HTR-8/SVneo (cell line): ENCODE results near the gene MRPL55.

Experiments
- DNase-seq: peaks from one replicate; pipeline ENCODE4 v3.0.0; 2011; ENCODE audit warnings: low spot score, mixed read lengths; ENCODE audit not compliant: insufficient read length
- FAIRE-seq: peaks from 2 replicates; lab custom pipeline; 2011; peaks lifted over from hg19 to GRCh38; lab: Jason Lieb, UNC

The MRPL55 gene

GRCh38 chr1:228089519-228090380, 19.3 kb downstream of the MRPL55 start:
- FAIRE-seq (no peak), DNase-seq (no peak)

- FAIRE-seq (no peak), DNase-seq (no peak)
Measured at GRCh38 chr1:228088586-228089498, 20.3 kb downstream of the MRPL55 start.

GRCh38 chr1:228087771-228088251, 21.3 kb downstream of the MRPL55 start:
- peak; percentile 60 for DNase-seq
- FAIRE-seq, result no peak

- FAIRE-seq, result no peak
- no peak for DNase-seq
Measured at GRCh38 chr1:228085287-228085951, 23.7 kb downstream of the MRPL55 start.

DNA sequence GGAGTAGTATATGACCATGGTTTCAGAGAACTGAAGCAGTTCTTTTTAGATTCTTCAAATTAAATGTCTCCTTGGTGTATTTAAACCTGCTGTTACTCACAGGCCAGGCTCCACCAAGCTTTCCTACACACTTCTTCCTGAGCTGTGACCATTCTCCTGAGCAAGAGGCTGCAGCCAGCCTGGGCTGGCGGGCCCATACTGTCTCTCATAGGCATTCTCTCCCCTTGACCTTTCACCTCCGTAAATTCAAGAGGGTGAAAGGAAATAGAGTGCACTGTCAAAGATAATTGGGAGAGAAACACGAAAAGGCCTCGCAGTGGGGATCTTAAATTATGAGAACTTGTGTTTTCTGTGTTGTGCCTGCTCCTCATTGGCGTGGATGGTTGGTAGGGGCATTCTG, 24.3 kb downstream of the MRPL55 start:
- DNase-seq (no peak), FAIRE-seq (no peak)

DNA sequence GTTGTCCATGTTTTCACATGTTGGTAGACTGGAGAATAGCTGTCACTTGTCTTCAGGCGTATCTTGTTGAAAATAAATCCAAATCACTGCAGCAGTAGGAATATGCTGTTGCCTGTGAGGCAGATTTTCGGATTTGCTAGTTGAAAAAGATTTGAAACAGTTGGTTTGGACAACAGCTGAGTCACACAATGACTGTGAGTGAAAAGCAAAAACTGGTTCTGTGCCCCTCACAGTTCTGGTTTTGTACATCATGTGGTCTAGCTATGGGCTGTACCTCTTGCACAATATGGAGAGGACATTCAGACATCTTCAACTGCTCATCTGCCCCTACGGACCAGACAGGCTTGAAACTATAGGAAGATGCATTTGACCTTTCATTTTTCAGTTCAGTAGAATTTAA, 24.8 kb downstream of the MRPL55 start:
- no peak for DNase-seq
- no peak for FAIRE-seq

GRCh38 chr1:228083871-228084278, 25.2 kb downstream of the MRPL55 start:
- DNase-seq (no peak), FAIRE-seq (no peak)

DNA sequence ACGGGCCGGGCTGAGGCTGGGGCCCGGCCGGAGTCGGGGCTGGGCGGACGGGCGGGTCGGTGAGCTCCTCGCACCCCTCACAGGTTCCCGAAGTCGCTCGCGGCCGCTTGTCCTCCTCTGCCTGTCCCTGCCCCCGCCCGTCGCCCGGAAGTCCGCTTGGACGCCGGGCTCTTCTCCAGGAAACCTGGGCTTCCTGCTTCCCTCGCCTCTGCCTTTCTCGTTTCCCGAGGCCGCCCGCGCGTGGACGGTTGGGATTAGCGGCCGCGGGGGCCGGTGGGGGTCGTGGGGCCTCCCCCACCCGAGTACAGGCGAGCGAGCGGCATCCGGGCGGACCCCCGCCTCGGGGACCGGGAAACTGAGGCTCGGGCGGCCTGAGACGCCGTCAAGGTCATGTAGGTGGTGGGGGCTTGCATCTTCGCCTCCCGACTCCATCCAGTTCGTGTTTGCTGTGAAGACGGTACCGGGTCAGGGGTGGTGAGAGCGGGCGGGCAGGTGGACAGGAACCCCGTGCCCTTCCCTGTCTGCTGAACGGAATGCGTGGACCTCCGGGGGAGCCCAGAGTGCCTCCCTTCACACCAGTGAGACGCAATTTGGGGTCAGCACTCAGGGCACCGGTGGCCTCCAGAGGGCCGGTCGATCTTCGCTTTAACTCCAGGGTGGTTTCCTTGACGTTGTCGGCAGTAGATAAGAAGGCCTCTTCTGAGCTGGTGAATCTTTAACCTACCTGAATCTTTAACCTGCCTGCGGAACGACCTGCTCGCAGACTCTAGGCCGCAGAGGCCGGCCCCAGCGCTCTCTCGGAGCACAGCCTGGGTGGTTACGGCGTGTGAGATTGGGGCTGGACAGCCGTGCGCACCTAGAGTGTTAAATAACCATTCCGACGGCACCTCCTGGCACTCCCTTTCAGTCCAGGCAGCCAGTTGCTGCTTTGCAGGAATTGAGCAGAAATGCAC, 25.9 kb downstream of the MRPL55 start:
- DNase-seq, result no peak
- no peak for FAIRE-seq

GRCh38 chr1:228082214-228082917, 26.7 kb downstream of the MRPL55 start, which contains the start of gene ARF1:
Gene ARF1 (plus strand): TSS chr1:228082708. CDS start chr1:228097115, 14,407 bp downstream.
- peak; percentile 98 for DNase-seq
- FAIRE-seq, result peak; percentile 90

- FAIRE-seq, result no peak
- no peak for DNase-seq
Measured at GRCh38 chr1:228081578-228082213, 27.4 kb downstream of the MRPL55 start.

- FAIRE-seq (no peak), DNase-seq (no peak)
Measured at GRCh38 chr1:228081144-228081543, 28.0 kb downstream of the MRPL55 start.

- no peak for DNase-seq
- FAIRE-seq, result no peak
Measured at GRCh38 chr1:228079601-228080263, 29.4 kb downstream of the MRPL55 start.

DNA sequence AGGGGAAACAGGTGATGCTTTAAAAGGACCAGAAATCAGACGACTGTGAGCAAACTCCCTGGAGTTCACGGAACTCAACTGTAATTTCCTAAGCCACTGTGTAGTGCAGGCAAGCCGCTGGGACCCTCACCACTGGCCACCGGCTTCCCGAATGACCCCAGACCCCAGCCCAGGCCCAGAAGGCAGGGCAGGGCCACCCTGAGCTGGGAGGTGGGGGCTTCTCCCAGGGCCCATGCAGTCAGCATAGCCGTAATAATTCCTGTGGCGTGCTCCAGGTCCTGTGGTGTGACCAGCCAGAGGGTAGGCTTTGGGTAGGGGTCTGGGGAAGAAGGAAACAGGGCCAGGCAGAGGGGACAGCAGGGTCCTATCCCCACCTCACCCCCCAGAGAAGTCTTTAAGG, 30.1 kb downstream of the MRPL55 start:
- FAIRE-seq, result no peak

DNA sequence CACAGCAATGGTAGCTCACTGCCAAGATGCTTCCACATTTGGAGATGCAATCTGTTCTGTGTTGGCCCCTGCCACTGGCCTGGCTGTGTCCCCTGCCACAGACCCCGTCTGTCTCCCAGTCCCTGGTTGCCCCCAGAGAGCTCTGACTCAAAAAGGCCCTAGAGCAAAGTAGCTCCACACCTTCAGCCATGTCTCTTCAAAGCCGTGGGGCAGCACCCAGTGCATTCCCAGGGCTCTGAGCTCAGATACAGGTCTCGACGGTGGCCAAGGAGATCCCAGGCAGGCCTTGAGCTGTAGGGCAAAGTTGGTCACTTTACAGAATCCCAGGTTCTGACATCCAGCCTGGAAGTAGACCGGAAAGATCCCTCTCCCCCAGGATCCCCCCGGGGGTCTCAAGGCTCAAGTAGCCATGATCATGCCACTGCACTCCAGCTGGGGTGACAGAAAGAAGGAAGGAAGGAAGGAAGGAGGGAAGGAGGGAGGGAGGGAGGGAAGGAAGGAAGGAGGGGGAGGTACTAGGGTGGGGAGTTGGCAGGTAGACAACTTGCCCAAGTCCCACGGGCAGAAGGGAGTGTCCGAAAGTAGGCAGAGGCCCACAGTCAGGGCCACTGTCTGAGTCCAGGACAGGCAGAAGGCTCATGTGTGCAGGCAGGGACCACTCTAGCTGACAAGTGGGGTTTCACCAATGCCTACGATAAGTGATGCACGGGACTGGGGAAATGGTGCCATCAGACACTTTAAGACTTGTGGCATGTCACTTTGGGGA, 31.4 kb downstream of the MRPL55 start:
- DNase-seq, result no peak
- no peak for FAIRE-seq

More for the DNA sequence above, 30.1 kb downstream of the MRPL55 start:
- no peak for DNase-seq

- no peak for DNase-seq
- no peak for FAIRE-seq
Measured at GRCh38 chr1:228076796-228077430, 32.2 kb downstream of the MRPL55 start.

DNA sequence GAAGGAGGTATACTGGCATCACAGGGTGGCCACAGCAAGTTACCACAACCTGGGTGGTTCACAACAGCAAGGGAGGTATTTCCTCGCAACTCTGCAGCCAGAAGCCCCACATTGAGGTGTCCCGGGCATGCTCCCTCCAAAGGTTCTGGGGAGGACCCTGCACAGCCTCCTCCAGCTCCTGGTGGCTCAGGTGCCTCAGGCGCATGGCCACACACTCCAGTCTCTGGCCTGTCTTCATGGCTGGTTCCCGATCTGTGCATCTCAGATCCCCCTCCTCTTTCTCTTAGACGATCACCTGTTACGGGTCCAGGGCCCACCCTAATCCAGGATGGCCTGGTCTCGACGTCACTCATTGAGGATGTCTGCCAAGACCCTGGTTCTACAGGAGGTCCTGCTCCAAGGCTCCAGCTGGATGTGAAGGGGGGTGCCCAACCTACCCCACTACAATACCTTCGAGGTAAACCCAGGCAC, 33.3 kb downstream of the MRPL55 start:
- DNase-seq (no peak), FAIRE-seq (no peak)
